NT2/D1 (cell line): Measurements from ENCODE around the gene PPFIA2.

Source experiments
- SUZ12 ChIP-seq: IDR thresholded peaks from 2 replicates; pipeline ENCODE4 v1.6.1; 2011; ENCODE audit not compliant: insufficient read length, insufficient read depth; ENCODE audit errors: extremely low read depth
- YY1 ChIP-seq: IDR thresholded peaks from 2 replicates; pipeline ENCODE4 v1.6.1; 2011; ENCODE audit not compliant: insufficient read length, insufficient read depth
- ZNF274 ChIP-seq: IDR thresholded peaks from 2 replicates; pipeline ENCODE4 v1.6.1; 2011; ENCODE audit warnings: mild to moderate bottlenecking, low read depth, low read length

- TF ChIP-seq ZNF274 (no peak), SUZ12 (no peak), YY1 (no peak)
Measured at GRCh38 chr12:81729781-81730180, 29.4 kb downstream of the PPFIA2 start.
